GM12878 (cell line): ENCODE data around the gene LBHD1.

ENCODE experiments used
- CTCF ChIP-seq, 3 experiments: IDR thresholded peaks in 2 of 3; conservative IDR thresholded peaks in 1 of 3; 2 replicates each; pipeline ENCODE4 v1.5.1; 2011; ENCODE audit warnings: low read depth in 3 of 3, low read length in 3 of 3, mild to moderate bottlenecking in 3 of 3, control low read depth in 2 of 3, moderate library complexity in 2 of 3, inconsistent platforms in 1 of 3, mixed read lengths in 1 of 3; ENCODE audit not compliant: control insufficient read depth in 2 of 3, insufficient read depth in 1 of 3; ENCODE audit errors: extremely low read depth in 1 of 3
- EZH2 ChIP-seq: IDR thresholded peaks from 2 replicates; pipeline ENCODE4 v1.6.1; 2012; ENCODE audit warnings: low read depth, mild to moderate bottlenecking, control low read depth, inconsistent platforms, low read length, borderline replicate concordance; ENCODE audit not compliant: control insufficient read depth
- IKZF1 ChIP-seq: fragments of 450-650 bp; conservative IDR thresholded peaks from 2 replicates; pipeline ENCODE4 v1.6.1; 2017; ENCODE audit warnings: antibody characterized with exemption, mild to moderate bottlenecking
- MXI1 ChIP-seq: fragments of 150-350 bp; IDR thresholded peaks from 2 replicates; pipeline ENCODE4 v1.6.1; 2011; ENCODE audit warnings: low read depth, mild to moderate bottlenecking, inconsistent platforms, low read length, improper control_type of control experiment

DNA sequence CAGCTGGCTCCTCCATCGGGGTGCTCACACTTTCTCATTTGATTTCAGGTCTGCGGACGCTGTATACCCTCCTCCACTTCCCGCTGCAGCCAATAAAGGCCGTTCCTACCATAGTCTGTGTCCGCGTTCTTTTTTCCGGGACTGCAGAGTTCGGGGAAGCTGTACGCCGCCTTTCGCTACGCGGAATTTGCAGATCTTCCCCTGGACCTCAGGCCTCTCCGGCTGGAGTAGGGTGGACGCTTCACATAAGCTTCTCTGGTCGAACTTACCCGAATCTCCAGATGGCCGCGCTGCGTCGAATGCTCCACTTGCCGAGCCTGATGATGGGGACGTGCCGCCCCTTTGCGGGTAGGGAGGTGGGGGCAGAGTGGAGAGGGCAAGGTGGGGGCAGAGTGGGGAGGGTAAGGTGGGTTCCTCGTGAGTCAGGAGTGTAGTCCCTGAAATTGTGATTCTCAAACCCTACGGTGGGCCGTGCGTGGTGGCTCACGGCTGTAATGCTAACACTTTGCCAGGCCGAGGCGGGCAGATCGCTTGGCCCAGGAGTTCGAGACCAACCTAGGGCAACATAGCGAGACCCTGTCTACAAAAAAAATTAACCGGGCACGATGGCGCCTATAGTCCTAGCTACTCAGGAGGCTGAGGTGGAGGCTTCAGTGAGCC lies 6.3 kb downstream of the LBHD1 start:
- no peak; the same call in 1 of the 2 replicates for TF ChIP-seq IKZF1
- no peak for TF ChIP-seq CTCF (IDR thresholded peaks at IDR 0.05 in 2 of 3, conservative IDR thresholded peaks at IDR 0.05 in 1 of 3; ENCODE audit: control insufficient read depth in 2 of 3, extremely low read depth in 1 of 3, insufficient read depth in 1 of 3, low read depth in 3 of 3, low read length in 3 of 3)
- TF ChIP-seq EZH2, result no peak
- peak; percentile 57; the same call in 1 of the 2 replicates for TF ChIP-seq MXI1
